RCC 7860 (cell line): ENCODE measurements around the gene KIF16B.
A peak's percentile ranks its signal among the peaks of the same experiment; 100 is the strongest.

Experiments
- DNase-seq: peaks from one replicate; pipeline ENCODE4 v3.0.0-alpha.2; 2015; ENCODE audit warnings: low spot score
- FAIRE-seq: peaks from 2 replicates; lab custom pipeline; 2012; peaks lifted over from hg19 to GRCh38; lab: Jason Lieb, UNC

KIF16B gene

GRCh38 chr20:16560216-16560615 lies 13.0 kb downstream of the KIF16B start:
- no peak for FAIRE-seq
- DNase-seq = no peak

GRCh38 chr20:16556301-16556700 lies 16.9 kb downstream of the KIF16B start:
- FAIRE-seq = no peak
- no peak for DNase-seq

GRCh38 chr20:16555754-16556153 lies 17.5 kb downstream of the KIF16B start:
- DNase-seq (no peak), FAIRE-seq (no peak)

- FAIRE-seq = no peak
These were observed 18.3 kb downstream of the KIF16B start for GRCh38 chr20:16554766-16555543.

GRCh38 chr20:16553684-16554083 lies 19.6 kb downstream of the KIF16B start:
- FAIRE-seq = no peak
- no peak for DNase-seq

More at GRCh38 chr20:16554766-16555543, 18.3 kb downstream of the KIF16B start:
- DNase-seq = no peak

GRCh38 chr20:16553101-16553500 lies 20.1 kb downstream of the KIF16B start:
- DNase-seq (no peak), FAIRE-seq (no peak)

GRCh38 chr20:16552015-16552414 lies 21.2 kb downstream of the KIF16B start:
- FAIRE-seq (no peak), DNase-seq (no peak)

- DNase-seq = no peak
- FAIRE-seq = no peak
These were observed 21.6 kb downstream of the KIF16B start for GRCh38 chr20:16551607-16552006.

GRCh38 chr20:16548068-16548672 lies 25.1 kb downstream of the KIF16B start:
- DNase-seq (peak; percentile 14), FAIRE-seq (no peak)

- DNase-seq (no peak), FAIRE-seq (no peak)
These were observed 28.3 kb downstream of the KIF16B start for GRCh38 chr20:16544949-16545348.

GRCh38 chr20:16542477-16542876 lies 30.8 kb downstream of the KIF16B start:
- no peak for FAIRE-seq

GRCh38 chr20:16541878-16542277 lies 31.4 kb downstream of the KIF16B start:
- DNase-seq (no peak), FAIRE-seq (no peak)

More at GRCh38 chr20:16542477-16542876, 30.8 kb downstream of the KIF16B start:
- no peak for DNase-seq

- DNase-seq (no peak), FAIRE-seq (no peak)
These were observed 32.0 kb downstream of the KIF16B start for GRCh38 chr20:16541226-16541625.

- no peak for DNase-seq
- FAIRE-seq = no peak
These were observed 33.8 kb downstream of the KIF16B start for GRCh38 chr20:16539280-16540021.

- no peak for FAIRE-seq
- DNase-seq = no peak
These were observed 34.5 kb downstream of the KIF16B start for GRCh38 chr20:16538779-16539178.

GRCh38 chr20:16537918-16538317 lies 35.3 kb downstream of the KIF16B start:
- FAIRE-seq (no peak), DNase-seq (no peak)

- no peak for FAIRE-seq
These were observed 36.1 kb downstream of the KIF16B start for GRCh38 chr20:16537025-16537665.

GRCh38 chr20:16535277-16535676 lies 38.0 kb downstream of the KIF16B start:
- no peak for DNase-seq

More at GRCh38 chr20:16537025-16537665, 36.1 kb downstream of the KIF16B start:
- no peak for DNase-seq

GRCh38 chr20:16533502-16533901 lies 39.7 kb downstream of the KIF16B start:
- FAIRE-seq (no peak), DNase-seq (no peak)

More at GRCh38 chr20:16535277-16535676, 38.0 kb downstream of the KIF16B start:
- no peak for FAIRE-seq

- DNase-seq = no peak
- no peak for FAIRE-seq
These were observed 41.8 kb downstream of the KIF16B start for GRCh38 chr20:16531485-16531884.

GRCh38 chr20:16530201-16530681 lies 43.0 kb downstream of the KIF16B start:
- peak; percentile 54 for DNase-seq

More at GRCh38 chr20:16530201-16530681, 43.0 kb downstream of the KIF16B start:
- peak; percentile 44 for FAIRE-seq
